Umbilical cord (tissue), 2 donors: Measurements from ENCODE around the gene DLG4. TPM values are rescaled to one million over a fixed set of nuclear protein-coding genes. Genes with fewer than 3 reads are reported as not detected.

Experiments used
- DNase-seq: peaks from one replicate; pipeline ENCODE4 v3.0.0-alpha.2; 2015; ENCODE audit warnings: low spot score
- total RNA-seq: library from RNA; depleted of rRNA; stranded (reverse); fragments of >200 nt; gene quantifications from one replicate; pipeline ENCODE4 v1.2.3, GENCODE V29; 2014; ENCODE audit warnings: low replicate concordance; ENCODE audit not compliant: insufficient read depth

DLG4 gene
- total RNA-seq, 1 donor from 2014 or later, result 18.3 TPM

DNA sequence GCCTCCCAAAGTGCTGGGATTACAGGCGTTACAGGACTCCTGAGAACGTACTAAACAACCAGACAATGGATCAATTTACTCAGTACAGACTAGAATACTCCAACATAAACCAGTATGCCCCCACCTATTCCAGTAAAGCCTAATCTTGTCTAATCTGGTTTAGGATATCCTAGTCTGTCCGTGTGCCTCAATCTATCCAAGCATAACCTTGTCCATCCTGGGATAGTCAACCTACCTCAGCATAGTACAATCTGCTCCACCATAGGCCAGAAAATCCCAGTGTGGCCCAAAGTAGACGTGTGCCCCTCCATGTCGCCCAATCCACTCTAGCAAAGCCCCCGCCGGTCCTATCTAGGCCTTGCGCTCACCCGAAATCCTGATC is 14.1 kb upstream of the DLG4 start:
- no peak for DNase-seq

DNA sequence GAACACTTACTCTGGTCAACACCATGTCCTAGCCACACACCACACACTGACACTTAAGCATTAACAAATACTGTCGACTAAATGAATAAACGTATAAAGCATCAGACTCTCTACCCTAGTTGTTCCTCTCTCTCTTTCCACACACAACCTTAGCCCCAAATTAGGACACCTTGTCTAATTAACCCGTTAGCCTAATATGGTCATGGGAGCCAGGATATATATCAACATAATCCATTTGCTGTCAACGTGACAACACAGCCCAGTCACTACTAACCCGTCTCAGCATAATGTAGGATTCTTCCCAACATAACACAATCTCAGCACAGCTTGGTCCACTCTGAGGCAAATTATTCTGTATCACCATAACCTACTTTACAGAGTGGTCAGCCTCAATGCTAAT is 12.5 kb upstream of the DLG4 start:
- DNase-seq, result no peak

DNA sequence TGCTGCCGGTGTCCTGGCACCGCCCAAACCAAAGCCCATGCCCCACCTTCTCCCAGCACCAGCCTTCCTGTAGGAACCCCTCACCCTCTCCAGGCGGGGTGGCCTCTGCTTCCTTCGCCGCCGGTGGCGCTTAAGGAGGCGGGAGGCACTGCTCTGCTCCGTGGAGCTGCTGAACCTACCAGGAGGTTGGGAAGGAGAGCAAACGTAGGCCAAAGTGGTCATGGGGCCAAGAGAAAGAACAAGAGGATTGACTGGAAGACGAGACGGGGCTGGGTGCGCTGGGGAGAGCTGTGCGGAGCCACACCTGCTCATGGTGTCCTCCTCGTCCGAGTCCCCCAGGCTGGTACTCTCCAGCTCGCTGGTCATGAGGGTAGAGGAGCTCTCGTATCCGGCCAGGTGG is 9.9 kb upstream of the DLG4 start:
- DNase-seq, result no peak

DNA sequence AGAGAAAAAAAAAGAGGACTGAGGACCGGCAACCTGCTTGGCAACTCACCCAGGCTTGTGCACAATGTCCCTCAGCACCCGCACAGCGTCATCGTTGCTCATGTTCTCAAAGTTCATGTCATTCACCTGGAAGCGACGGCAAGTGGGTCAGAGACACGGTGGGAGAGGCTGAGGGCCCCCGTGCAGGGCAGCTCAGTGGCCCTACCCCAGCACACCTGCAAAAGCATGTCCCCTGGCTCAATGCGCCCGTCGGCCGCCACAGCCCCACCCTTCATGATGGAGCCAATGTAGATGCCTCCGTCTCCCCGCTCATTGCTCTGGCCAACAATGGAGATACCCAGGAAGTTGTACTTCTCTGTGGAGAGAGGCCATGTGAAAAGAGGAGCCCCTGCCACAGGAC is 9.3 kb upstream of the DLG4 start:
- DNase-seq, result no peak

DNA sequence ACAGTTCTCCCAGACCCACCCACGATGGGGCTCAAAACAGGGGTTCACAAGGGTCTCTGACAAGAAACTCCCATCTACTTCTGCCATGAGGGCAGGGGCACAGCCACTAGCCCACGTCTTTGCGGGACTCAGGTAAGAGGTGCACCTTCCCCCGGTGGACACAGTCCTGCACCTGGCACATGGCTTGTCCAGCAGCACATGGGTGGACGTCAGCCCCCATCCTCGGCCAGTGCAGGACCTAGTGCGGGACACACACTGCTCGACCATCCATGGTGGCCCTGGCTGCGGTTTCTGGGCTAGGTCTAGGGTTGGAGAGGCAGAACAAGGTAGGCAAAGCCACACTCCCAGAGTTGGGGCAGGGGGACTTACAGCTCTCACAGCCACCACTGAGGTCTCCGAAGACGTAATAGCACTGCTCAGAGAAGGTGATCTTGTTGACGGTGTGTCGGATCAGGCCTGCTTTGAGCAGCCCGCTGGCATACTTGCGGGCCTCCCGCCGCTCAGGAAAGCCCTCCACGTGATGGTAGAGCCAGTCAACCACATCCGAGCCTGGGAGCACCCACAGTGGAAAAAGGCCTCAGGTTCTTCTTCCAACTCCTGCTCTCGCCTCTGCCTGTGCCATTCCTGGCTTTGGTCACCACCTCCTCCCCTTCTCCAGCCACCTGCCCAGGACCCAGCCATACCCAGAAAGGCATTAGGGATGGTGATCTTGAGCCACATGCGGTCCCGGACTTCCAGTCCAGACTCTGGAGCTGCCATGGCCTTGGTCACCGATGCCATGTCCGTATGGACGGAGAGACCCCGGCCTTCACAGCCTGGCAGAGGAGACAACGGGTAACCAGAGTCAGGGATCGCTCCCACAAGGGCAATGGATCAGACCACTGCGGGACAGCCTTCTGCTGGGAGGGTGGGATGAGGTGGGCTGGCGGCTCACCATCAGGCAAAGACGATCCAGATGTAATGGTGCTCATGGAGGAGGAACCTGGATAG is 7.4 kb upstream of the DLG4 start:
- DNase-seq, result no peak

DNA sequence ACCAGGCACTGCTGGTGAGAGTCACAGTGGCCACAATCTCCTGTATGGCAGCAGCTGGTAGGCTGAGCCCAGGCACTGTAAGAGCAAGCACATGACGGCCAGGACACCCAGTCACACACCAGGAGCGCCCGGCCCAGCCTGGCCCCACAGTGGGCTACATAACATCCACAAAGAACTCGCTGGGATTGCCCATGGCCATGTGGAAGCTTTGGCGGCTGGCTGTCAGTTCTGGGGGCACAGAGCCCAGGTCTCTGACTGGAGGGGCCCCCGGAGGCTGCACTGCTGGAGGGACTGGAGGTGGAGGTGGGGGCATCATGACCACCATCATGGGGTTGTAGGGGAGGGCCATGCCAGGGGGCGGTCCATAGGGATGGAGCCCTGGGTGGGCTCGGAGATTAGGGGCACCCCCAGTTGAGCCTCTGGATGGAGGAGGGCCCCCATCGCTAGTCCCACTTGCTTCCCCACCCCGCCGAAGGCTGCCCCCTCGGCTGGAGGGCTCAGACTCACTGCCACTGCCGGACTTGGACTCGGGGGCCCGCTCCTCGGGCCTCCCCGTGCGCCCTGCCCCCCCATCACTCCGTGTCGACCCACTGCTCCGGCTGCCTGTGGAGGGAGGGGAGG is 6.2 kb upstream of the DLG4 start:
- DNase-seq, result no peak

DNA sequence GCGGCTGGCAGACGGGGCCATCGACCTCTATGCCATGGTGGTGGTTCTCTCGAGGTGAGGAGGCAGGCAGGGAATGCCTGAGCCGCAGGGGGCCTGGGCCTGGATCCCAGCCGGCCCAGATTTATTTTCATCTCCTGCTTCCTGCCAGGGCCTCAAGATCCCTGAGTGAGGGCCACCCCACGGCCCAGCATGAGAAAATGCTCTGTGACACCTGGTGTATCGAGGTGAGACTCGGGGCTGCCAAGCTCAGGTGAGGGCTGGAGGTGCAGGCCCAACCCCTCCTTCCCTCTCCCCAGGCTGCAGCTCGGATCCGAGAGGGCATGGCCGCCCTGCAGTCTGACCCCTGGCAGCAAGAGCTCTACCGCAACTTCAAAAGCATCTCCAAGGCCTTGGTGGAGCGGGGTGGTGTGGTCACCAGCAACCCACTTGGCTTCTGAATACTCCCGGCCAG is 5.0 kb upstream of the DLG4 start:
- DNase-seq, result no peak

DNA sequence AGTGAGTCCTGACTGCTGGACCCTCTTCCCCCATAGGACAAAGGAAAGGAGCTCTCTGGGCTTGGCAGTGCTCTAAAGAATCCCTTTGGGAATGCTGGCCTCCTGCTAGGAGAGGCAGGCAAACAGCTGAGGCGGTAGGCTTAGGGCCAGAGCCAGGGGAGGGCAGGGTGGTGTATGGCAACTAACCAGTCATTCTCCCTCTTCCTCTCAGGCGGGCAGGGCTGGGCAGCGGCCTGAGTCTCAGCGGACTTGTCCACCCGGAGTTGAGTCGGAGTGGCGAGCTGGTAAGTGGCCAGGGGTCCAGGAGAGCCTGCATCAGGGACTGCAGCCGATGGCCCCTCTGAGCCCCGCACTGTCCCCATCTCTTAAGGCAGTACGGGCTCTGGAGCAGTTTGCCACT is 4.5 kb upstream of the DLG4 start:
- no peak for DNase-seq

DNA sequence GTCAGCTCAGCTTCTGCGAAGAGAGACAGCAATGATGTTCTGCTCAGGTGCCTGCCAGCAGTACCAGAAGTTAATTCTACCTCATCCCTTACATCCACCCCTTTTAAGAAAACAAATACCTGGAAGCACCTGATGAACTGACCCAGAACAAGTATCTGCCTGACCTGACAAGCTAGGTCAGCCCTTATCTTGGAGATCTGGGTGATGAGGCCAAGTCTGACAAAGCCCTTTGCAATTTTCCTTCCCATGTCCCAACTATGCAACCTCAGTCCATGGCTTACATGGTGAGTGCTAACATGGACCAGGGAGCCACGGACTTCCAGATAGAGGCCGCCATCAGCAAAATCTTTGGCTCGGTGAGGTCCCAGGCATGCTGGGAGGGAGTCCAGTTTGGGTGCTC is 3.7 kb upstream of the DLG4 start:
- no peak for DNase-seq

DNA sequence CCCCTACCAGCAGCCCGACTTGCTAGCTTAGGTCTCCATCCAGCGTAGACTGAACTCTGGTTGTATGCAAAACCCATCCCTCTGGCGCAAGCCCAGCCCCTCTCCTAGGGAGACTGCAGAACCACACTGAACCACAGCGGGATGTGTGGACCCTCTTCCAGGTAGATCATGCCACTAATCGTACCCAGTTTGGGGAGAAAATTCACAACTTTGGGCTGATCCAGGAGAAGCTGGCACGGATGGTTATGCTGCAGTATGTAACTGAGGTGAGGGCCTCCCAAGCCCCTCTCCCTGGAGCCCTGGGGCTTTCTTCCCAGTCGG is 3.3 kb upstream of the DLG4 start:
- no peak for DNase-seq

DNA sequence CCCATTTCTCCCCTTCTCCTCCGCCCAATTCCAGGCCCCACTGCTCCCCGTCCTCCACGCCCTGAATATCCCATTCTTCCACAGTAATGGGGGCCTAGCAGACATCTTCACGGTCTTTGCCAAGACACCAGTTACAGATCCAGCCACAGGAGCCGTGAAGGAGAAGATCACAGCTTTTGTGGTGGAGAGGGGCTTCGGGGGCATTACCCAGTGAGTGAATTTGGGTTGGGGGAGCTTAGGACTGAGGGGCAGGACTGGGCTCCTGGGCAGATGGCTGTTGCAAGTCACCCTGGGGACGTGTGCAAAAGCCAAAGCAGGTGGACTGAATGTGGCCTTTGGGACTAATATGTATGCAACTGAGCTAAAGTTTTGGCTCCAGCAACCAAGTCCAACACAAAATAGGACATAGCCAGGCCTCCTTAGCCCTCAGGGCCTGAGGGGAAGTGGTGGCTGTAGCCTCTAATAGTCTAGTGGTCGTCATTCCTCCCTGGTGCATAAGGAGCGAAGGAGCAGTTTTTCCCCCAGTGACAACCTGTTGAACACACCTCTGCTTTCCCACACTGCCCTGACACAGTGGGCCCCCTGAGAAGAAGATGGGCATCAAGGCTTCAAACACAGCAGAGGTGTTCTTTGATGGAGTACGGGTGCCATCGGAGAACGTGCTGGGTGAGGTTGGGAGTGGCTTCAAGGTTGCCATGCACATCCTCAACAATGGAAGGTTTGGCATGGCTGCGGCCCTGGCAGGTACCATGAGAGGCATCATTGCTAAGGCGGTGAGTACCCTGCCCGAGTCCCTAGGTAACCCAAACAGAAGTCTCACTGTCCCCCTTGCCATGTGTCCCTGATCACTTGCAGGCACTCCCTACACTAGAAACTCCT is 2.7 kb upstream of the DLG4 start:
- DNase-seq, result no peak

DNA sequence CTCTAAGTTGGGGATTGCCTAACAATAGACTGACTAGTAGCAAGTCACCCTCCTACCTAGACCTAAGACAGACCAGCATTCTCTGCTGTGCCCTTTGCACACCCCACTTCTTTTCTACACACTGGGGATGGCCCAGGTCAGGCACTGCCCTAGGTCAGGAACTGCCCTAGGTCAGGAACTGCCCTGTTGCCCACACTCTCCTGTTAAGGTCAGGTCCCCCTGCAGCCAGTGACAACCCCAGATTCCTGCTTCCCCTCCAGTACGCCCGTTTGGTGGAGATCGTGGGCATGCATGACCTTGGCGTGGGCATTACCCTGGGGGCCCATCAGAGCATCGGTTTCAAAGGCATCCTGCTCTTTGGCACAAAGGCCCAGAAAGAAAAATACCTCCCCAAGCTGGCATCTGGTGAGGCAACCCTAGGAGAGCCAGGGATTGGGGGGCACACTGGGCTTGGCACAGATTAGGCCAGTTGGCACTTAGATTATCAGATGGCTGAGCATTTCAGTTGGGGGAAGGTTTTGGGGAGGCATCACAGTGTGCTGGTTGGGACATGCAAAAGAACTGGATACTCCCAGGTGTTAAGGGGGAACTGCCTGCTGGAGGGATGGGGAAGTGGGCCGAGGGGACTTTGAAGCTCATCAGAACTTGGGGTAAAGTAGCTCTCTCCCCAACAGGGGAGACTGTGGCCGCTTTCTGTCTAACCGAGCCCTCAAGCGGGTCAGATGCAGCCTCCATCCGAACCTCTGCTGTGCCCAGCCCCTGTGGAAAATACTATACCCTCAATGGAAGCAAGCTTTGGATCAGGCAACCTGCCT is 1.8 kb upstream of the DLG4 start:
- DNase-seq, result no peak

DNA sequence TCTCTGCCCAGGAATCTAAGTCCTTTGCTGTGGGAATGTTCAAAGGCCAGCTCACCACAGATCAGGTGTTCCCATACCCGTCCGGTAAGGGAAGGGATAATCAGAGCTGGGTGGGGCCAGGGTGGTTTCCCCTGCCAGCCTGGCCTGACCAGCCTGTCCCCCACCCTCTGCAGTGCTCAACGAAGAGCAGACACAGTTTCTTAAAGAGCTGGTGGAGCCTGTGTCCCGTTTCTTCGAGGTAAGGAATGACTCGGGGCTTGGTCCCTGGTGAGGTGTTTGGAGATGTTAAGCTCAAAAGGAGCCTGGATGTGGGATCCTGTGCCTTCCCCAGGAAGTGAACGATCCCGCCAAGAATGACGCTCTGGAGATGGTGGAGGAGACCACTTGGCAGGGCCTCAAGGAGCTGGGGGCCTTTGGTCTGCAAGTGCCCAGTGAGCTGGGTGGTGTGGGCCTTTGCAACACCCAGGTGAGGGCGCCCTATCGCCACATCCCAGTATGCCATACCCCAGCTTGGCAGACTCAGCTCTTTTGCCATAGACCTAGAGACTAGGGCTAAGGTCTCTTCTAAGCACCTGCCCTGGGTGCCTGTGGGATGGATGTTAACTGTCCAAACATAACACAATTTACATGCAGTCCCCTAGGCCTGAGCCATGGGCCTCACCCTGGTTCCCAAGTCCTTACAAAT is 1.1 kb upstream of the DLG4 start:
- DNase-seq, result no peak

DNA sequence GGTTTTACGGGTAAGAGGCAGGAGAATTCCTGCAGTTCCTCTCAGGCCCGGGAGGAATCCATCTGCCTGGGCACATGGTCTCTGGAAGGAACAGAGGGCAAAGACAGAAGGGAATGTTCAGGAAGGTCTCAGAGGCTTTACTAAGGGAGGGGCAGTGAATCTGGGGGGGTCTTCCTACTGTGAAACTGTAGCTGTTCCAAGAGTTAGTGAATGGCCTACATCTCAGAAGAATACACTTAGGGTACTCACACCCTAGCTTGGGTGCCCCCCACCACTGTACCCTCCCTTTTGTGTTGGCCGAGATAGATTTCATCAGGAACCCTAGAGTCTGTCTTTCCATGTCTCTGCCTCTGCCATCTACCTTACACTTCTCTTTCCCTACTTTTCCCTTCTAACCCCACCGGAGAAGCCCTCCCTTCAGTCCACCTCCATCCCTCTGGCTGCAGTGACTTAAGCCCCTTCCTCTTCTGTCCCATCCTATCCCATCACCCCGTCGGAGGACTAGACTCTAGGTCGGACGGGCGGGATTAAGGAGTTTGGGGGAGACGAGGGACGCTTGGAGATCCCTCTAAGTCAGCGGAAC is 316 bp downstream of the DLG4 start:
- DNase-seq, result no peak

DNA sequence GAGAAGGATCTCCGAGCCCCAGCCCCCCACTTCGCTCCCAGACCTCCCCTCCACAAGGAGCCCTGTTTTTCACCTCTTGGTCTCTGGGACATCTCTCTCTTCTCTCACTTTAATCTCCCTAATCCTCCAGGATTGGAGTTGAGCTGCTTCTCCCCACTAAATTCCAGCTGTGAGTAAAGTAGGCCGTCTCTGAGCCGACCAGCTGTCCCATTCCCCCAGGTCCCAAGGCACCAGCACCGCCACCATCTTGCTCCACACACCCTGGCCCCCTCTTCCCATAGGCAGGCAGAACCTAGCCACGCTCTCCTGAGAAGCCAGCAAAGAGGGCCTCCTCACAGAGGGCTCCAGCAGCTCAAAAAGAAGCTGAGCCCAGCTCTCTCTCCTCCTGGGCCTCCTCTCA is 878 bp downstream of the DLG4 start:
- peak; percentile 76 for DNase-seq

DNA sequence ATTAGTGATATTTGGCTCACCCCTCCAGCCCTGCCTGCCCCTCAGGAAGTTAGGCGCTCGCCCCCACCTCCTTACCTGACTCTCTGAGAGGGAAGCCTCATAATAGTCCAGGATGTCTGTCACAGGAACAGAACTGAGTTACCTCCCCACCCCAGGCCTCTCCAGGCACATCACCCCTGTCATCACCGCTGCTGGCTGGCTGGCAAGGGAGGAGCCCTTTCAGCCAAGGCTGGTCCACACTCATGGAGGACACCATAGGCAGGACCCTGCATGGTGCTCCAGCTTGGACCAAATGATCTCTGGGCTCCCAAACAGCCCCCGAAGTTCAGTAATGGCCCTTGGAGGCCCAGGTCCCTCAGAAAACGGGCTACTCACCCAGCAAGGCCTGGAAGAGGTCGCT is 1.5 kb downstream of the DLG4 start:
- no peak for DNase-seq

DNA sequence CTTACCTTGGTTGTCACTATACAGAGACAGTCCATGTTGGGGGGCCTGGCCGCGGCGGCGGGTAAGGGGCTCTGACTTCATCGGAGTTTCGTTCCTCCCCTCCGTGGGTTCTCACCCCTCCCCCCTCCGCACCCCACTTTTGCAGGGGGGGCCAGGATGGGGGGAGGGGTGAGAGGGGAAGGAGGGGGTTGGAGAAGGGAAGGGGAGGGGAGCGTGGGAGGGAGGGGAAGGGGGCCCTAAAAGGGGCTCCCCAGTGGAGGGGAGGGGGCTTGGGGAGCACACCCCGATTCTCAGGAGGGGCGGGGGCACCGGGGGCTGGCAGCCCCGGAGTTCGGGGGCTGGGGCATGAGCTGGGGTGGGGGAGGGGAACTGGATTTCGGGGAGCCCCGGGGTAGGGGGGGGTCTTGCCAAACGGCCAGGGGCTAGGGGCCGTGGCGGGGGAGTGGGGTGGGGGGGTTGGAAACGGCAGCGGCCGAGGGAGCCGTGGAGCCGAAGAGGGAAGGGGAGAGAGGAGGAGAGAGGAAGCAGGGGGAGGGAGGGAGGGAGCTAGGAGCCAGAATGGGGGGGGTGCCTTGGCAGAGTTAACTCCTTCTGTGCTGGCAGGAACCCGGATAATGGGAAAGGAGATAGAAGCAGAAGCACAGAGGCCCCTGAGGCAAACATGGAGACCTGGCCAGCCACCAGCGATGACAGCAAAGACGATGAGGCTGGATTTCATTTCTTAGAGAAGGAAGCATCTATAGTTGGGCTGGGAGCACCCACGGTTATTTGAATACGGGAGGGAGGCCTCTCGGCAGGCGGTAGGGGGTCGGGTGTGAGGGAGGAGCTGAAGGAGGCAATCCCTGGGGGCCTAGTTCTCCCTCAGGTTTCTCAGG is 2.3 kb downstream of the DLG4 start:
- DNase-seq, result peak; percentile 82

DNA sequence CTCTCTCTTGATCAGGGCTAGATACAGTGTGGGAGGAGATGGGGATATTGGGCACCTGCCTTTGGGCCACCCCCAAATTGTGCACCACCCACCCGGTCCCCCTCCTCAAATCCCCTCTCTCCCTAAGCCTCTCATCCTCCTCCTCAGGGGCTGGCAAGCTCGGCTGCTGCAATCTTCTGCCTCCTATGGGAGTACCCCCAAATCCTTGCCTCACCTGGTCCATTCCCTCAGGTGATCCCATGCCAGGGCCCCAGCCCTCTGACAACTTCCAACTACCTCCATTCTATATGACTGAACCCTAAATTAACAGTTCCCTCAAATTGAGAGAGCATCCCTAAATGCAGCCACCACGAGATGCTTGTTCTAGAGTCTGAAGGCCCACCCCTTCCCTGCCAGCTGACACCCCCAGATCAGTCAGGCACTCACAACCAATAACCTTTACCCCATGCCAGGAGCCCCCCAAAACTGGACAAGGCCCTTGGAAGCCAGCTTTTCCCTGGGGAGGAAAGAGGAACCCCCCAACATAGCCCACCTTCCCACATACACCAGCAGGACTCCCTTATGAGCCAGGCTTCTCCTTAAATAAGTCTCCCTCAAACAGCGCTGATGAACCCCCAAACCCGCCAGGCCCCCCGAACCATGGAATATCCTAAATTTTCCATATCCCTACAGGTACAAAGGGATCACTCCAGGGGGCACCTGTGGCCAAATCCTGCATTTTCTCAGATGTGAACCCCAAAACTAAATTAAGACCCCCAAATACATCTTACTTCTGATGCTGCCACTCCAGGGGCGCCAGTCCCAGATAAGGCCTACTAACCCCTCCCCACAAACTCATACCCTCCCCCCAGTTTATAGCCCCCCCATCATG is 3.2 kb downstream of the DLG4 start:
- no peak for DNase-seq
